ENCODE results near the gene STRC. TPM values are rescaled to one million over a fixed set of nuclear protein-coding genes. Genes with fewer than 3 reads are reported as not detected.
"Not testable (repeated sequence)": the region's sequence is repeated elsewhere in the genome, so short reads cannot be mapped to it uniquely, and the experiment has no call there.

STRC gene
- total RNA-seq (2014; rRNA removed; shearing (Covaris generic)) (under 0.01 TPM in 1 of 2 replicates, not detected in the other), polyA plus RNA-seq (2016; fragmentation: Nextera tagmentation; extraction: Ambion mirVana) (0.08 TPM in 1 of 2 replicates, not detected in the other)

GRCh38 chr15:43618700-43619099 is at the start of gene STRC:
Gene STRC (minus strand): TSS chr15:43618800. CDS start chr15:43618722, 78 bp downstream.
- H3K9me2 ChIP-seq (ENCODE audit: insufficient read depth); H3K4me3 ChIP-seq; H3F3A ChIP-seq (ENCODE audit: insufficient read depth); H3K36me3 ChIP-seq (ENCODE audit: low read depth); H3K4me2 ChIP-seq (ENCODE audit: unreplicated experiment); H3K27me3 ChIP-seq (replicated peaks; ENCODE audit: insufficient read depth); H2AFZ ChIP-seq; H3K4me1 ChIP-seq (ENCODE audit: insufficient read depth); DNase-seq; H3K9me3 ChIP-seq (ENCODE audit: low read depth); H4K20me1 ChIP-seq (ENCODE audit: insufficient read depth); H3K79me2 ChIP-seq (ENCODE audit: insufficient read depth); in situ Hi-C loops (cut with MboI); H3K27ac ChIP-seq; H3K9ac ChIP-seq: not testable (repeated sequence)
- no CpG with 5 or more reads among the region's 2 CpGs for WGBS, 2 experiments (ENCODE audit: low coverage in 1 of 2, low lambda C conversion rate in 2 of 2, missing lambda C conversion rate in 2 of 2)

GRCh38 chr15:43666177-43666576 is 47.6 kb upstream of the STRC start:
- no CpG with 5 or more reads among the region's 1 CpG for WGBS, 2 experiments (ENCODE audit: low coverage in 1 of 2, low lambda C conversion rate in 2 of 2, missing lambda C conversion rate in 2 of 2)
- in situ Hi-C loops (cut with MboI); H2AFZ ChIP-seq; H3K4me2 ChIP-seq (ENCODE audit: unreplicated experiment); H3K4me1 ChIP-seq (ENCODE audit: insufficient read depth); H3K79me2 ChIP-seq (ENCODE audit: insufficient read depth); H3K27ac ChIP-seq; H3K9me3 ChIP-seq (ENCODE audit: low read depth); H3K36me3 ChIP-seq (ENCODE audit: low read depth); H3K9me2 ChIP-seq (ENCODE audit: insufficient read depth); H3K4me3 ChIP-seq; H3K27me3 ChIP-seq (replicated peaks; ENCODE audit: insufficient read depth); H3K9ac ChIP-seq; H4K20me1 ChIP-seq (ENCODE audit: insufficient read depth); H3F3A ChIP-seq (ENCODE audit: insufficient read depth); DNase-seq: not testable (repeated sequence)

GRCh38 chr15:43663333-43663732 is 44.7 kb upstream of the STRC start:
- H3K79me2 ChIP-seq (ENCODE audit: insufficient read depth); DNase-seq; H3K9me2 ChIP-seq (ENCODE audit: insufficient read depth); H3K9me3 ChIP-seq (ENCODE audit: low read depth); in situ Hi-C loops (cut with MboI); H3K4me1 ChIP-seq (ENCODE audit: insufficient read depth); H4K20me1 ChIP-seq (ENCODE audit: insufficient read depth); H3K27me3 ChIP-seq (replicated peaks; ENCODE audit: insufficient read depth); H3K9ac ChIP-seq; H3K4me3 ChIP-seq; H3K36me3 ChIP-seq (ENCODE audit: low read depth); H2AFZ ChIP-seq; H3K27ac ChIP-seq; H3K4me2 ChIP-seq (ENCODE audit: unreplicated experiment); H3F3A ChIP-seq (ENCODE audit: insufficient read depth): not testable (repeated sequence)
- no CpG with 5 or more reads among the region's 8 CpGs for WGBS, 2 experiments (ENCODE audit: low coverage in 1 of 2, low lambda C conversion rate in 2 of 2, missing lambda C conversion rate in 2 of 2)

GRCh38 chr15:43662293-43662692 is 43.7 kb upstream of the STRC start:
- H2AFZ ChIP-seq; H3K27ac ChIP-seq; H3K9me2 ChIP-seq (ENCODE audit: insufficient read depth); H3K4me1 ChIP-seq (ENCODE audit: insufficient read depth); H3K4me2 ChIP-seq (ENCODE audit: unreplicated experiment); H3F3A ChIP-seq (ENCODE audit: insufficient read depth); H3K27me3 ChIP-seq (replicated peaks; ENCODE audit: insufficient read depth); H3K4me3 ChIP-seq; H3K36me3 ChIP-seq (ENCODE audit: low read depth); H3K9me3 ChIP-seq (ENCODE audit: low read depth); in situ Hi-C loops (cut with MboI); H3K79me2 ChIP-seq (ENCODE audit: insufficient read depth); H4K20me1 ChIP-seq (ENCODE audit: insufficient read depth); H3K9ac ChIP-seq; DNase-seq: not testable (repeated sequence)
- WGBS, 2 experiments (ENCODE audit: low coverage in 1 of 2, low lambda C conversion rate in 2 of 2, missing lambda C conversion rate in 2 of 2), result no CpG with 5 or more reads among the region's 2 CpGs

GRCh38 chr15:43659727-43660126 is 41.1 kb upstream of the STRC start:
- H3K9me3 ChIP-seq (ENCODE audit: low read depth); DNase-seq; H3K9ac ChIP-seq; H3K9me2 ChIP-seq (ENCODE audit: insufficient read depth); H3K36me3 ChIP-seq (ENCODE audit: low read depth); H3K4me3 ChIP-seq; H3F3A ChIP-seq (ENCODE audit: insufficient read depth); H3K4me2 ChIP-seq (ENCODE audit: unreplicated experiment); H2AFZ ChIP-seq; H3K27me3 ChIP-seq (replicated peaks; ENCODE audit: insufficient read depth); H3K27ac ChIP-seq; H3K4me1 ChIP-seq (ENCODE audit: insufficient read depth); in situ Hi-C loops (cut with MboI); H3K79me2 ChIP-seq (ENCODE audit: insufficient read depth); H4K20me1 ChIP-seq (ENCODE audit: insufficient read depth): not testable (repeated sequence)
- 98 to 100% methylated on average over 2 to 5 of the region's 10 CpGs for WGBS, 2 experiments (ENCODE audit: low coverage in 1 of 2, low lambda C conversion rate in 2 of 2, missing lambda C conversion rate in 2 of 2)

GRCh38 chr15:43649430-43649926 is 30.9 kb upstream of the STRC start:
- WGBS, 2 experiments (ENCODE audit: low coverage in 1 of 2, low lambda C conversion rate in 2 of 2, missing lambda C conversion rate in 2 of 2), result 96 to 97% methylated on average over 14 to 16 of the region's 16 CpGs
- H3K9ac ChIP-seq, result not testable (repeated sequence)

More at GRCh38 chr15:43649430-43649926, 30.9 kb upstream of the STRC start:
- in situ Hi-C loops (cut with MboI); H2AFZ ChIP-seq; H3K4me3 ChIP-seq; H3K9me2 ChIP-seq (ENCODE audit: insufficient read depth); H3F3A ChIP-seq (ENCODE audit: insufficient read depth); H3K4me1 ChIP-seq (ENCODE audit: insufficient read depth); H3K36me3 ChIP-seq (ENCODE audit: low read depth); H3K27me3 ChIP-seq (replicated peaks; ENCODE audit: insufficient read depth); H3K4me2 ChIP-seq (ENCODE audit: unreplicated experiment); H3K79me2 ChIP-seq (ENCODE audit: insufficient read depth); H3K9me3 ChIP-seq (ENCODE audit: low read depth); H4K20me1 ChIP-seq (ENCODE audit: insufficient read depth); DNase-seq; H3K27ac ChIP-seq: not testable (repeated sequence)
